ENCODE measurements around the gene LRRC47.
A peak's percentile ranks its signal among the peaks of the same experiment; 100 is the strongest.

The LRRC47 gene

GRCh38 chr1:3796215-3797061, at the start of gene LRRC47:
TSS of gene LRRC47 (minus strand) at chr1:3796498. CDS start at chr1:3796476, 22 bp downstream.
- DNase-seq, result peak; percentile 92 to 94

GRCh38 chr1:3842912-3843311, 46.6 kb upstream of the LRRC47 start:
- DNase-seq, result no peak

- no peak for DNase-seq
Observed at GRCh38 chr1:3841491-3841890, 45.2 kb upstream of the LRRC47 start.

- DNase-seq, result no peak
Observed at GRCh38 chr1:3838788-3839187, 42.5 kb upstream of the LRRC47 start.

- DNase-seq, result no peak
Observed at GRCh38 chr1:3837685-3838084, 41.4 kb upstream of the LRRC47 start.

- DNase-seq, result no peak
Observed at GRCh38 chr1:3837200-3837599, 40.9 kb upstream of the LRRC47 start.

GRCh38 chr1:3836421-3836820, 40.1 kb upstream of the LRRC47 start:
- DNase-seq, result no peak

- DNase-seq, result no peak
Observed at GRCh38 chr1:3834701-3835100, 38.4 kb upstream of the LRRC47 start.

- DNase-seq, result no peak
Observed at GRCh38 chr1:3831689-3832088, 35.4 kb upstream of the LRRC47 start.

GRCh38 chr1:3828391-3828790, 32.1 kb upstream of the LRRC47 start:
- DNase-seq, result no peak

GRCh38 chr1:3827813-3828307, 31.6 kb upstream of the LRRC47 start:
- no peak for DNase-seq

- DNase-seq, result no peak
Observed at GRCh38 chr1:3825356-3825755, 29.1 kb upstream of the LRRC47 start.

GRCh38 chr1:3824650-3825049, 28.4 kb upstream of the LRRC47 start:
- DNase-seq, result no peak

- no peak for DNase-seq
Observed at GRCh38 chr1:3822421-3822820, 26.1 kb upstream of the LRRC47 start.

- no peak for DNase-seq
Observed at GRCh38 chr1:3821908-3822307, 25.6 kb upstream of the LRRC47 start.

- DNase-seq, result no peak
Observed at GRCh38 chr1:3821447-3821846, 25.1 kb upstream of the LRRC47 start.

- no peak for DNase-seq
Observed at GRCh38 chr1:3821004-3821403, 24.7 kb upstream of the LRRC47 start.

- no peak for DNase-seq
Observed at GRCh38 chr1:3820316-3820715, 24.0 kb upstream of the LRRC47 start.

- DNase-seq, result no peak
Observed at GRCh38 chr1:3819771-3820200, 23.5 kb upstream of the LRRC47 start.

GRCh38 chr1:3817821-3818597, 21.7 kb upstream of the LRRC47 start:
- no peak for DNase-seq

GRCh38 chr1:3817138-3817740, 20.9 kb upstream of the LRRC47 start:
- no peak for DNase-seq

GRCh38 chr1:3816331-3817137, 20.2 kb upstream of the LRRC47 start:
- no peak for DNase-seq
